Measurements from ENCODE around the gene LAMC2. TPM values are rescaled to one million over a fixed set of nuclear protein-coding genes. Genes with fewer than 3 reads are reported as not detected.

LAMC2 gene
- total RNA-seq, 1 donor from 2014 or later: 1.1 TPM

DNA sequence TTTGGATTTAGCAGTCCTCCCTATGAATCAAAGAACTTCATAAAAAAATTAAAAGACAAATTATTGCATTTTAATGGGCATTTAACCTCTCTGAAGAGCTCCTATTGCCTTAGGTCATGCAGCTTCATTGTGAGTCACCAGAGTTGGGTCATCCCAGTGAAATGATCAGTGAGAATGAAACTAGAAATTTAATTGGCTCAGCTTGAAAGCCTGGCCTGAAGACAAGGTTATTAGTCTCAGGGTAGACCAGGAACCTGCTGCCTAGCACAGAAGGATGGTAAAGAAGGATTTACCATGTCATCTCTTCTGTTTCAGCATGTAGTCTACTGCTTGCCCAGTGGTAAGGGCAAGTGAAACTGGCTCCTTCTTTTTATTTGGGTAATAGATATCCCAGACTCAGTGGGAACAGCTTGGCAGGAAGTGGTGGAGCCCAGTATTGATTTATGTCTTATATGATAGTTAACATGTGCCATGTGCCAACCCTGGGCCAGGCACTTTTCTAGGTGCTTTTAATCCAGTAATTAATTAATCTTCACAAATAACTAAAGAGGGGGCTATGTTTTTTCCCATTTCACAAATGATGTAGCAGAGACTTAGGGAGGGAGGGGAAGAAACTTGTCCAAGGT lies 23.6 kb downstream of the LAMC2 start:
- Histone ChIP-seq H3K27me3 (no peaks in the 10 kb centered on the region), H3K4me3 (no peak overlapping the region), H3K9me3 (no peaks in the 10 kb centered on the region), H3K4me1 (no peaks in the 10 kb centered on the region), H3K36me3 (no peaks in the 10 kb centered on the region), H3K27ac (no peak overlapping the region)
- intact Hi-C loops (cut with DNase I): no loop called here
- TF ChIP-seq, protein P1, sequence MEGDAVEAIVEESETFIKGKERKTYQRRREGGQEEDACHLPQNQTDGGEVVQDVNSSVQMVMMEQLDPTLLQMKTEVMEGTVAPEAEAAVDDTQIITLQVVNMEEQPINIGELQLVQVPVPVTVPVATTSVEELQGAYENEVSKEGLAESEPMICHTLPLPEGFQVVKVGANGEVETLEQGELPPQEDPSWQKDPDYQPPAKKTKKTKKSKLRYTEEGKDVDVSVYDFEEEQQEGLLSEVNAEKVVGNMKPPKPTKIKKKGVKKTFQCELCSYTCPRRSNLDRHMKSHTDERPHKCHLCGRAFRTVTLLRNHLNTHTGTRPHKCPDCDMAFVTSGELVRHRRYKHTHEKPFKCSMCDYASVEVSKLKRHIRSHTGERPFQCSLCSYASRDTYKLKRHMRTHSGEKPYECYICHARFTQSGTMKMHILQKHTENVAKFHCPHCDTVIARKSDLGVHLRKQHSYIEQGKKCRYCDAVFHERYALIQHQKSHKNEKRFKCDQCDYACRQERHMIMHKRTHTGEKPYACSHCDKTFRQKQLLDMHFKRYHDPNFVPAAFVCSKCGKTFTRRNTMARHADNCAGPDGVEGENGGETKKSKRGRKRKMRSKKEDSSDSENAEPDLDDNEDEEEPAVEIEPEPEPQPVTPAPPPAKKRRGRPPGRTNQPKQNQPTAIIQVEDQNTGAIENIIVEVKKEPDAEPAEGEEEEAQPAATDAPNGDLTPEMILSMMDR (IDR thresholded peaks at IDR 0.05): no peak
- no peak for DNase-seq (ENCODE audit: low spot score in 2 of 2)

DNA sequence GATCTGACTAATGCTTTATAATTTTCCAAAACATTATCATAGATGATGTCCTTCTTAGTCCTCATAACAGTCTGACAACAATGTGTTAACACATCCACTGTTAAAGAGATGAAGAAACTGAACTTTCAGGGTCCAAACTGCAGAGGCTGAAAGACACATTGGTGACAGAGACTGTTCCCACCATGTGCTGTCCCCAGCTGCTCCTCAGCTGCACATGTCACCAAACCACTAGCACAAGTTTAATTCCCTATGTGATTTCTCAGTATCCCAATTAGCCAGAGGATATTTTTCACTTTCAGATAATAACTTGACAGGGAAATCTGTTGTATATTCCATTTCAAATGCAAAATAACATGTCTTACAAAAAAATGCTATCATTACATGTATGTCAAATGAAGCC lies 24.6 kb downstream of the LAMC2 start:
- Histone ChIP-seq H3K9me3 (no peaks in the 10 kb centered on the region), H3K27me3 (no peaks in the 10 kb centered on the region), H3K4me1 (no peaks in the 10 kb centered on the region), H3K27ac (no peak overlapping the region), H3K4me3 (no peak overlapping the region), H3K36me3 (no peaks in the 10 kb centered on the region)
- TF ChIP-seq, protein P1 (IDR thresholded peaks at IDR 0.05): no peak
- no peak for DNase-seq (ENCODE audit: low spot score in 2 of 2)
- intact Hi-C loops (cut with DNase I): no loop called here

DNA sequence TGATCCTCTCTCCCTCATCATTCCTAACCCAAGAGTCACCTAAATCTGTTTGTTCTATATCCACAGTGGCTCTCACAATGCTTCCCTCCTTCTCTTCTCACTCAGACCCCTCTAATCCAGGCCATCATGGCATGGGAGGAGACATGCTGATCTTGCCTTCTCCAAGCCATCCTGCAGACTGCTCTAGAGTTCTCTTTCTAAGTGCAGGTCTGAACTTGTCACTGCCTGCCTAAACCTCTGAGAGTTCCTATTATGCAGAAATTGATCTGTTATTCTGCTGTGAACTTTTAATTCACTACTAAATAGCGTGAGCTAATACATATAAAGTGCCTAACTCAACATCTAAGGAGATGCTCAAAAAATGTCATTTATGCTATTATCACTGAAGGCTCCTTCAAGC lies 26.8 kb downstream of the LAMC2 start:
- Histone ChIP-seq H3K9me3 (no peaks in the 10 kb centered on the region), H3K4me3 (no peak overlapping the region), H3K27ac (no peak overlapping the region), H3K4me1 (peaks cover 0 to 11% of the 10 kb centered on the region in 2 donors), H3K27me3 (no peaks in the 10 kb centered on the region), H3K36me3 (no peaks in the 10 kb centered on the region)
- TF ChIP-seq, protein P1 (IDR thresholded peaks at IDR 0.05): no peak
- intact Hi-C loops (cut with DNase I): no loop called here
- no peak for DNase-seq (ENCODE audit: low spot score in 2 of 2)

DNA sequence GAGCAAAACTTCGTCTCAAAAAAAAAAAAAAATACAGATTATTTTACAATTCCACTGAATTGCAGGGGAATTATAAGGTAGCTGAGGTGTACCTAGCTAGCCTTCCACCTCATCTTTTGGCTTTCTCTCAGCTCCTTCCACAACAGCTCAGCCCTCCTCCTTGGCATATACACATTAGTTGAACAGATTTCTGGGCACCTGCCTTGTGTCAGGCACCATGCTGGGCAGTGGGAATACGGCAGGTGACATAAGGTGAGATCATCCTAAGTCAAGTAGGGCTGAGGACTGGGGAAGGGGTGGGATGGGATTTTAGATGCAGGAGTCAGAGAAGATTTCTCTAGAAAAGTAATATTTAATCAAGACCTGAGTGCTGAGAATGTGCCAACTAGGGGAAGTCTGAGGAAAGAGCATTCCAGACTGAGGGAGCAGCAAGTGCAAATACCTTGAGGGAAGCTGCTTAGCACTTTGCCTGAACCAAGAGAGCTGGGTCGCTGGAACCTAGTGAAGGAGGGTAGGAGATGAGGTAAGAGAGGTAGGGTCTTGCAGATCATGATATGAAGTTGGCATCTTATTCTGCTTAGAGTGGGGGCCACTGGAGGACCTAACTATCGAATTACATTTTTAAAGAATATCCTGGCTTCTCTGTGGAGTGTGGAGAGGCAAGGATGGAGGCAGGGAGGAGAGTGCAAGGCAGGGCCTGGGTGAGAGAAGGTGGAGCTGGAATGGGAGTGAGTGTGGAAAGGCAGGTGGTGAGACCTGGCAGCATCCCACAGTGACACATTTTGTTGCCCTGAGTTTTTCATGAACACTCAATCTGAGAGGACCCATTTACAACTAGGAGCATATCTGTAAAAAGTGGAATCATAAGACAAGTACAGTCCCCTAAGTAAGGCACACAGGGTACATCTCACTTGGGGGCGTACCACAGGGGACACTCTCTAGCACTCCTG lies 28.2 kb downstream of the LAMC2 start:
- Histone ChIP-seq H3K4me3 (no peak overlapping the region), H3K27me3 (no peaks in the 10 kb centered on the region), H3K9me3 (no peaks in the 10 kb centered on the region), H3K27ac (no peak overlapping the region), H3K4me1 (peaks cover 6 to 20% of the 10 kb centered on the region in 2 donors), H3K36me3 (no peaks in the 10 kb centered on the region)
- intact Hi-C loops (cut with DNase I): no loop called here
- peak in 1 of 2 donors; percentile 24 for DNase-seq (ENCODE audit: low spot score in 2 of 2)
- TF ChIP-seq, protein P1 (IDR thresholded peaks at IDR 0.05): no peak

DNA sequence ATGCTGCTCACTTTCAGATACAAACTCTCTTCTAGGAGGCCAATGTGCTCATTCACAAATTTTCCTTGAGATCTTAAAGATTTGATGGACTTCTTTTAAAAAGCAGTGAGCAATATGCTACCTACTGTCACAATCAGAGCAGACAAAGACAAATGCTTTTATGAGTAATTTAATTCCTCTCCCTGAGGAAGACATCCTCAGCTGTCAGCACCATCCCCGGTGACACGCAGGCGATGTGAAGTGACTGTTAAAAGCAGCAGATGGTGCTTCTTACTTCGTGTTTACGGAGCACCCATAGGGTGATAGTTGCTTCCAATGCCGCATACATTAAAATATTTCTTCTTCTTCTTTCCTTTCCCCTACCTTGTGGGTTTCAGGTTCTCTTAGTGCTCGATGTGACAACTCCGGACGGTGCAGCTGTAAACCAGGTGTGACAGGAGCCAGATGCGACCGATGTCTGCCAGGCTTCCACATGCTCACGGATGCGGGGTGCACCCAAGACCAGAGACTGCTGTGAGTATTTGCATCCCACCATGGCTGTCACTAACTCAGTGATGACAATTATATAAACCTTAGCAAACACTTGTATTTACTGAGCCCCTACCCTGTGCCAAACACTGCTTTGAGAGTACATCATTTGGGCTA lies 29.1 kb downstream of the LAMC2 start:
- no peak overlapping the region for H3K4me3 ChIP-seq
- TF ChIP-seq, protein P1 (IDR thresholded peaks at IDR 0.05): no peak
- H3K36me3 ChIP-seq: no peaks in the 10 kb centered on the region
- no peak overlapping the region for H3K27ac ChIP-seq
- no peaks in the 10 kb centered on the region for H3K27me3 ChIP-seq
- H3K4me1 ChIP-seq: peaks cover 6 to 20% of the 10 kb centered on the region in 2 donors
- intact Hi-C loops (cut with DNase I): no loop called here
- peak in 1 of 2 donors; percentile 50 for DNase-seq (ENCODE audit: low spot score in 2 of 2)
- H3K9me3 ChIP-seq: no peaks in the 10 kb centered on the region

Measured in ascending aorta (tissue), 2 donors.